Hematopoietic multipotent progenitor cell treated with erythropoietin and hydrocortisone succinate and interleukin-3 and kit ligand, for 4 days (in vitro differentiated cells): Measurements from ENCODE around the gene TLCD4.
"Not testable (repeated sequence)": the region's sequence is repeated elsewhere in the genome, so short reads cannot be mapped to it uniquely, and the experiment has no call there.

Experiments used
- DNase-seq: peaks from one replicate; pipeline ENCODE4 v3.0.0-alpha.2; 2015

TLCD4 gene

GRCh38 chr1:95117207-95118066 is at the start of gene TLCD4:
Gene TLCD4, plus strand, starts transcription at chr1:95117355. Its CDS starts 26,547 bp downstream, at chr1:95143902.
- peak; percentile 58 for DNase-seq

- DNase-seq = no peak
These were observed 49.6 kb upstream of the TLCD4 start for GRCh38 chr1:95067568-95067967.

GRCh38 chr1:95068956-95069709 is 48.0 kb upstream of the TLCD4 start:
- DNase-seq = no peak

GRCh38 chr1:95069710-95070093 is 47.5 kb upstream of the TLCD4 start:
- DNase-seq = no peak

GRCh38 chr1:95071539-95071938 is 45.6 kb upstream of the TLCD4 start:
- DNase-seq = no peak

- DNase-seq = no peak
These were observed 45.0 kb upstream of the TLCD4 start for GRCh38 chr1:95072117-95072516.

GRCh38 chr1:95072532-95073419 is 44.4 kb upstream of the TLCD4 start, which contains the start of gene ALG14:
Gene ALG14, minus strand, starts transcription at chr1:95072951. Its CDS starts 53 bp downstream, at chr1:95072898.
- DNase-seq = peak; percentile 97

- DNase-seq = no peak
These were observed 43.7 kb upstream of the TLCD4 start for GRCh38 chr1:95073446-95073845.

- no peak for DNase-seq
These were observed 41.1 kb upstream of the TLCD4 start for GRCh38 chr1:95076034-95076433.

GRCh38 chr1:95080446-95080845 is 36.7 kb upstream of the TLCD4 start:
- DNase-seq = no peak

GRCh38 chr1:95080879-95081278 is 36.3 kb upstream of the TLCD4 start:
- DNase-seq = no peak

- peak; percentile 70 for DNase-seq
These were observed 32.6 kb upstream of the TLCD4 start for GRCh38 chr1:95084317-95085176.

GRCh38 chr1:95085376-95085775 is 31.8 kb upstream of the TLCD4 start:
- DNase-seq = peak; percentile 77

GRCh38 chr1:95086949-95087533 is 30.1 kb upstream of the TLCD4 start:
- DNase-seq = no peak

- peak; percentile 33 for DNase-seq
These were observed 28.9 kb upstream of the TLCD4 start for GRCh38 chr1:95088303-95088702.

GRCh38 chr1:95089650-95090287 is 27.4 kb upstream of the TLCD4 start:
- DNase-seq = no peak

- DNase-seq = not testable (repeated sequence)
These were observed 25.9 kb upstream of the TLCD4 start for GRCh38 chr1:95091290-95091689.

GRCh38 chr1:95092891-95093290 is 24.3 kb upstream of the TLCD4 start:
- not testable (repeated sequence) for DNase-seq

GRCh38 chr1:95093296-95093695 is 23.9 kb upstream of the TLCD4 start:
- no peak for DNase-seq

GRCh38 chr1:95094923-95095322 is 22.2 kb upstream of the TLCD4 start:
- peak; percentile 46 for DNase-seq

- no peak for DNase-seq
These were observed 21.3 kb upstream of the TLCD4 start for GRCh38 chr1:95095833-95096217.
